WTC11 (cell line): ENCODE data around the gene CDH2.

Experiments
- CTCF ChIP-seq: fragments of 200-600 bp; IDR thresholded peaks from 2 replicates; pipeline ENCODE4 v1.8.0; 2022; ENCODE audit warnings: antibody characterized with exemption
- ERG ChIP-seq: fragments of 250-450 bp; sonication (Bioruptor Pico); IDR thresholded peaks from 2 replicates; pipeline ENCODE4 v1.8.0; 2021; ENCODE audit warnings: mild to moderate bottlenecking

- TF ChIP-seq CTCF, result no peak
- no peak for TF ChIP-seq ERG (CRISPR knock-in tag)
Observed at GRCh38 chr18:28120828-28121515, 56.0 kb downstream of the CDH2 start.
